Loucy (cell line): ENCODE results near the gene PTPRT.

Source experiments
- H2AFZ ChIP-seq: fragments of 200-600 bp; sonication (generic); 2 replicates; pipeline ENCODE4 v1.6.0; 2016; ENCODE audit warnings: antibody characterized with exemption, mild to moderate bottlenecking, low read length, moderate library complexity
- H3F3A ChIP-seq: fragments of 200-600 bp; 2 replicates; pipeline ENCODE4 v1.6.0; 2016; ENCODE audit warnings: antibody characterized with exemption, low read depth, mild to moderate bottlenecking
- H3K27me3 ChIP-seq: fragments of 200-600 bp; sonication (generic); 2 replicates; pipeline ENCODE4 v1.6.1; 2014; ENCODE audit warnings: low read length, mild to moderate bottlenecking; ENCODE audit not compliant: insufficient read depth, poor library complexity, severe bottlenecking
- H3K36me3 ChIP-seq: fragments of 200-600 bp; sonication (generic); 2 replicates; pipeline ENCODE4 v1.6.1; 2016; ENCODE audit warnings: low read length; ENCODE audit not compliant: insufficient read depth
- H3K4me1 ChIP-seq: fragments of 200-600 bp; sonication (generic); 2 replicates; pipeline ENCODE4 v1.5.1; 2014; ENCODE audit warnings: low read length, mild to moderate bottlenecking; ENCODE audit not compliant: insufficient read depth, poor library complexity, severe bottlenecking
- H3K4me2 ChIP-seq: fragments of 200-600 bp; sonication (generic); 2 replicates; pipeline ENCODE4 v1.6.0; 2014; ENCODE audit warnings: antibody characterized with exemption, low read length, low read depth, mild to moderate bottlenecking; ENCODE audit not compliant: poor library complexity, severe bottlenecking
- H3K4me3 ChIP-seq: fragments of 200-600 bp; sonication (generic); 2 replicates; pipeline ENCODE4 v1.5.1; 2014; ENCODE audit warnings: low read length, mild to moderate bottlenecking, mixed read lengths; ENCODE audit not compliant: poor library complexity, severe bottlenecking
- H3K79me2 ChIP-seq: fragments of 200-600 bp; sonication (generic); 2 replicates; pipeline ENCODE4 v1.6.1; 2014; ENCODE audit warnings: low read length; ENCODE audit not compliant: insufficient read depth
- H3K9ac ChIP-seq: fragments of 200-600 bp; sonication (generic); 2 replicates; pipeline ENCODE4 v1.6.0; 2014; ENCODE audit warnings: mild to moderate bottlenecking, low read depth, low read length, moderate library complexity; ENCODE audit not compliant: poor library complexity, severe bottlenecking
- H3K9me2 ChIP-seq: fragments of 200-600 bp; sonication (generic); replicated peaks from 2 replicates; pipeline ENCODE4 v1.6.1; 2016; ENCODE audit warnings: low read depth, low read length, mixed read lengths
- H3K9me3 ChIP-seq: fragments of 200-600 bp; sonication (generic); 2 replicates; pipeline ENCODE4 v1.6.1; 2014; ENCODE audit warnings: mild to moderate bottlenecking, antibody characterized with exemption, low read length, low read depth; ENCODE audit not compliant: insufficient read depth
- H4K20me1 ChIP-seq: fragments of 200-600 bp; sonication (generic); 2 replicates; pipeline ENCODE4 v1.6.0; 2014; ENCODE audit warnings: antibody characterized with exemption, low read length, mild to moderate bottlenecking; ENCODE audit not compliant: insufficient read depth, poor library complexity, severe bottlenecking
- CTCF ChIP-seq: fragments of 200-600 bp; sonication (generic); conservative IDR thresholded peaks from 2 replicates; pipeline ENCODE4 v1.5.1; 2014; ENCODE audit warnings: mild to moderate bottlenecking, antibody characterized with exemption, low read length
- EZH2phosphoT487 ChIP-seq: fragments of 200-600 bp; IDR thresholded peaks from 2 replicates; pipeline ENCODE4 v1.6.1; 2018; ENCODE audit warnings: antibody characterized with exemption, mild to moderate bottlenecking, moderate library complexity, borderline replicate concordance

Gene PTPRT

GRCh38 chr20:42996141-42996540 is 193.6 kb downstream of the PTPRT start:
- Histone ChIP-seq H2AFZ (no peak overlapping the region), H3K9ac (no peak overlapping the region), H3K9me3 (no peaks in the 10 kb centered on the region), H3K79me2 (no peaks in the 10 kb centered on the region), H4K20me1 (no peaks in the 10 kb centered on the region), H3K4me3 (no peak overlapping the region), H3F3A (no peaks in the 10 kb centered on the region), H3K9me2 (no peaks in the 10 kb centered on the region), H3K27me3 (no peaks in the 10 kb centered on the region), H3K4me2 (no peak overlapping the region), H3K36me3 (no peaks in the 10 kb centered on the region), H3K4me1 (no peaks in the 10 kb centered on the region)
- TF ChIP-seq CTCF (no peak), EZH2phosphoT487 (no peak)

GRCh38 chr20:42988319-42988718 is 201.4 kb downstream of the PTPRT start:
- Histone ChIP-seq H3K27me3 (no peaks in the 10 kb centered on the region), H3K4me2 (no peak overlapping the region), H3K9me3 (no peaks in the 10 kb centered on the region; the same call in 1 of the 2 replicates), H4K20me1 (no peaks in the 10 kb centered on the region), H3F3A (no peaks in the 10 kb centered on the region), H3K36me3 (no peaks in the 10 kb centered on the region), H3K4me3 (no peak overlapping the region), H3K79me2 (no peaks in the 10 kb centered on the region), H3K9ac (no peak overlapping the region), H2AFZ (no peak overlapping the region), H3K4me1 (no peaks in the 10 kb centered on the region), H3K9me2 (no peaks in the 10 kb centered on the region)
- TF ChIP-seq CTCF (no peak), EZH2phosphoT487 (no peak)

- H3K36me3 ChIP-seq: no peaks in the 10 kb centered on the region
- H3K79me2 ChIP-seq: no peaks in the 10 kb centered on the region
- no peaks in the 10 kb centered on the region for H3F3A ChIP-seq
- no peaks in the 10 kb centered on the region; the same call in 1 of the 2 replicates for H3K9me3 ChIP-seq
- TF ChIP-seq CTCF (no peak), EZH2phosphoT487 (no peak)
- H2AFZ ChIP-seq: no peak overlapping the region
- no peaks in the 10 kb centered on the region for H4K20me1 ChIP-seq
- no peak overlapping the region for H3K9ac ChIP-seq
- H3K4me2 ChIP-seq: no peak overlapping the region
- no peaks in the 10 kb centered on the region for H3K9me2 ChIP-seq
- no peaks in the 10 kb centered on the region for H3K27me3 ChIP-seq
- H3K4me1 ChIP-seq: no peaks in the 10 kb centered on the region
- H3K4me3 ChIP-seq: no peak overlapping the region
These were observed 202.2 kb downstream of the PTPRT start for GRCh38 chr20:42987376-42988114.
